ENCODE results near the gene CCDC138. TPM values are rescaled to one million over a fixed set of nuclear protein-coding genes. Genes with fewer than 3 reads are reported as not detected.

The CCDC138 gene
- total and polyA plus RNA-seq, 11 donors: 0.47 to 1.7 (median 1.0) TPM

DNA sequence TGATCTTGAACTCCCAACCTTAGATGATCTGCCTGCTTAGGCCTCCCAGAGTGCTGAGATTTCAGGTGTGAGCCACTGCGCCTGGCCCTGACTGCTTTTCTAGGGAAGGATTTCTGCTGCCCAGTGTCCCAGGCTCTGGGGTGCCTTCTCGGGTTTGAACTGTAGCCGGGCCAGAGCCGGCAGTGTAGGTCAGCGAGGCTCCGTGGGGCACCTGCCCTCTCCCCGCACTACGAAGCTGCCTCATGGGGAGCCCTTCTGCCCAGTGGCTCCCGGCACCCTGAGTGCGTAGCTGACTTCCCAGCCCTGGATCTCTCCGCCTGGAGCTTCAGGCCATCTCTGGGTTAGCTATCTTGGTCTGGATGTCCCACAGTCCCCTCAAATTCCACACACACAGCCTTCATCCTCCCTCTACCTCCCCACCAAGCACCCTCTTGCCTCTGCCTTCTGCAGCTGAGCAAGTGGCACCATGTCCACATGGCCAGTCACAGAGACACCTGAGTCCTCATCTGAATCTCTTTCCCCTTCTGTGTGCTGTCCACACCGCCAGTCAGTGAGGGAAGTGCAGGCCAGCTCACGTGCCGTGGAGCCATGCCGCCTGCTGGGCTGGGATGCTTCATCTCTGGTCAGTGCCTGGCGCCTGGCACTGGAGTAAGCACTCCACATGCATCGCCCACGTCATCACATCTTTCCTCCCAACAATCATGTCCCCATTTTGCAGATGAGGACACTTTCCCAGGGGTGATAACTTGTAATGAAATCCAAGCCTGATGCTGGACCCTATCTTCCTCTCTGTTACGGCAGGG lies 133.2 kb downstream of the CCDC138 start:
- no peak overlapping the region for H3K27ac ChIP-seq
- no peaks in the 10 kb centered on the region for H3K4me1 ChIP-seq
- ATAC-seq: no peak
- H3K9me3 ChIP-seq: no peaks in the 10 kb centered on the region
- intact Hi-C loops (cut with DNase I): loop anchor here in 1 of 10 donors (10.0 kb wide), 1 partner anchor 585 kb away; no protein-coding TSS in a partner anchor
- H3K4me3 ChIP-seq: no peak overlapping the region
- no peak for DNase-seq
- 77 to 93% (median 86%) methylated on average over 10 to 19 of the region's 19 CpGs for WGBS, 4 donors
- no peaks in the 10 kb centered on the region for H3K36me3 ChIP-seq
- TF ChIP-seq, protein P1, sequence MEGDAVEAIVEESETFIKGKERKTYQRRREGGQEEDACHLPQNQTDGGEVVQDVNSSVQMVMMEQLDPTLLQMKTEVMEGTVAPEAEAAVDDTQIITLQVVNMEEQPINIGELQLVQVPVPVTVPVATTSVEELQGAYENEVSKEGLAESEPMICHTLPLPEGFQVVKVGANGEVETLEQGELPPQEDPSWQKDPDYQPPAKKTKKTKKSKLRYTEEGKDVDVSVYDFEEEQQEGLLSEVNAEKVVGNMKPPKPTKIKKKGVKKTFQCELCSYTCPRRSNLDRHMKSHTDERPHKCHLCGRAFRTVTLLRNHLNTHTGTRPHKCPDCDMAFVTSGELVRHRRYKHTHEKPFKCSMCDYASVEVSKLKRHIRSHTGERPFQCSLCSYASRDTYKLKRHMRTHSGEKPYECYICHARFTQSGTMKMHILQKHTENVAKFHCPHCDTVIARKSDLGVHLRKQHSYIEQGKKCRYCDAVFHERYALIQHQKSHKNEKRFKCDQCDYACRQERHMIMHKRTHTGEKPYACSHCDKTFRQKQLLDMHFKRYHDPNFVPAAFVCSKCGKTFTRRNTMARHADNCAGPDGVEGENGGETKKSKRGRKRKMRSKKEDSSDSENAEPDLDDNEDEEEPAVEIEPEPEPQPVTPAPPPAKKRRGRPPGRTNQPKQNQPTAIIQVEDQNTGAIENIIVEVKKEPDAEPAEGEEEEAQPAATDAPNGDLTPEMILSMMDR (IDR thresholded peaks at IDR 0.05): no peak
- no peak for TF ChIP-seq POLR2A (IDR thresholded peaks at IDR 0.05)
- no peaks in the 10 kb centered on the region for H3K27me3 ChIP-seq

DNA sequence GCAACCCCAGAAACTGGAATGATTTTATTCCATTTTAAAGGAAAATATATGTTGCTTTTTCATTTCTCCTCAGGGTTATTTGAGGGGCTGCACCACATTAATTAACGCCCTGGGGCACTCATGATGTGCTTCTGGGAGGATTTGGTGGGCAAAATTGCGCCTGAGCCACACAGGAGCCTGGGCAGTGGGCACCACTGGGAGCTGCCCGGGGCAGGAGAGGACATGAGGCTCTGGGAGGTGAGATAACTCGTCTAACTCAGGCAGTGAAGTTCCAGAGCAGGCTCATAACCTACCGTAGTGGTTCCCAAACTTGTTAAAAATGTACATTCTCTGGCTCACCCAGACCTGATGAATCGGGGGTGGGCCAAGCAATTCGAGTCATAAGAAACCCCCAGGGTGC lies 134.1 kb downstream of the CCDC138 start:
- ATAC-seq: no peak
- intact Hi-C loops (cut with DNase I): loop anchor here in 1 of 10 donors (10.0 kb wide), 1 partner anchor 584 kb away; no protein-coding TSS in a partner anchor
- Histone ChIP-seq H3K4me3 (no peak overlapping the region), H3K4me1 (no peaks in the 10 kb centered on the region), H3K27ac (no peak overlapping the region), H3K36me3 (no peaks in the 10 kb centered on the region), H3K27me3 (no peaks in the 10 kb centered on the region), H3K9me3 (no peaks in the 10 kb centered on the region)
- DNase-seq: no peak
- WGBS, 4 donors: 60 to 71% (median 66%) methylated on average over 7 of the region's 7 CpGs
- no peak for TF ChIP-seq POLR2A (IDR thresholded peaks at IDR 0.05)
- TF ChIP-seq, protein P1 (IDR thresholded peaks at IDR 0.05): no peak

DNA sequence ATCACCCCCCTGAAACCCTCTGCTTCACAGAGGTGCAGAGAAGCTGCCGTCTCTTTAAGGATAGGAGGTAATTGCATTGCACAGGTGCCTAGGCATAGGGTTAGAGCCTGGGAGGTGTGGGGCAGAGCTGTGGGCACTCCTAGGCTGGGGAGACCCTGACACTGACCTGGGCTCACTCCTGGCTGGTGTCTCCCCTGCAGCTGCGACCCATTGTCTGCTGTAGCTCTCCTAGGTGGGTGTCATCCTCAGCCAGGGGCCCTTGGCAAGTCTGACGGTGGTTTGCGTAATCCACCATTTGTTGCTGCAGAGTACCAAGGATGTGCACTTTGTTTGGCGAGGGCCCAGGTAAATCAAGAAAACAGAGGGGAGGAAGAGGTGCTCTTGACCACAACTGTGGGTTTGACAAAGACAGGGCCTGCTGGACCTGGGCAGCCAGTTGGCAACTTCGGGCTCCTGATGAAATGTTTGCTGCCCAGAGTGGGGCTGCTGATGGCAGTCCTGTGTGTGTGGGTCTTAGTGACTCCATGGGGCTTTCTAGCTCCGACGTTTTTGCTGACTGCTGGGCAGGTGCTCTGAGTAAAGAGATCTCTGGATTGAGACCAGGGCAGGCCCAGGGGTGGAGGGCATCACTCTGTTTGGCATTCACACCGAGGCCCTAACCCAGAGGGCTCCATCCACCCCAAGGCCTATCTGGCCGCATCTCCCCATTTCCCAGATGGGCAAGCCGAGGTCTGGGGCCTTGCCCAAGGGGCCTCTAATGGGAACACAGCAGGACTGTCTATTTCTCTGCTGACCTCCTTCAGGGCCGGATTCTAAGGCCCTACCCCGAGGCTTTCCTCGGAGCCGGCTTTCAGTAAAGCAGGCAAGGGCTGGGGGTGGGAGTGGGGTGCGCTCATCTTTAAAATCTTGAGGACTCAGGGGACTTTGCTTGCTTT lies 134.8 kb downstream of the CCDC138 start:
- H3K9me3 ChIP-seq: no peaks in the 10 kb centered on the region
- TF ChIP-seq POLR2A (IDR thresholded peaks at IDR 0.05): no peak
- TF ChIP-seq, protein P1 (IDR thresholded peaks at IDR 0.05): no peak
- H3K27me3 ChIP-seq: no peaks in the 10 kb centered on the region
- intact Hi-C loops (cut with DNase I): loop anchor here in 1 of 10 donors (10.0 kb wide), 1 partner anchor 583 kb away; no protein-coding TSS in a partner anchor
- no peaks in the 10 kb centered on the region for H3K36me3 ChIP-seq
- DNase-seq: no peak
- H3K4me3 ChIP-seq: no peak overlapping the region
- WGBS, 4 donors: 79 to 89% (median 88%) methylated on average over 8 to 16 of the region's 16 CpGs
- no peaks in the 10 kb centered on the region for H3K4me1 ChIP-seq
- ATAC-seq: no peak
- H3K27ac ChIP-seq: no peak overlapping the region

Data from heart left ventricle (tissue), 16 donors.